ENCODE measurements around the gene PDSS1.
"Not testable (repeated sequence)": the region's sequence is repeated elsewhere in the genome, so short reads cannot be mapped to it uniquely, and the experiment has no call there.

Gene PDSS1

GRCh38 chr10:26739071-26739631 lies 41.6 kb downstream of the PDSS1 start:
- no peak for DNase-seq (ENCODE audit: low read depth)

GRCh38 chr10:26741368-26741767 lies 43.9 kb downstream of the PDSS1 start:
- DNase-seq (ENCODE audit: low read depth): no peak

GRCh38 chr10:26743091-26743490 lies 45.6 kb downstream of the PDSS1 start:
- DNase-seq (ENCODE audit: low read depth): no peak

GRCh38 chr10:26743841-26744240 lies 46.3 kb downstream of the PDSS1 start:
- DNase-seq (ENCODE audit: low read depth): no peak

- DNase-seq (ENCODE audit: low read depth): no peak
These were observed 48.6 kb downstream of the PDSS1 start for GRCh38 chr10:26746061-26746460.

GRCh38 chr10:26755443-26755903 lies 58.0 kb downstream of the PDSS1 start:
- no peak for DNase-seq (ENCODE audit: low read depth)

GRCh38 chr10:26759008-26759407 lies 61.5 kb downstream of the PDSS1 start:
- no peak for DNase-seq (ENCODE audit: low read depth)

GRCh38 chr10:26765549-26765948 lies 68.0 kb downstream of the PDSS1 start:
- DNase-seq (ENCODE audit: low read depth): no peak

GRCh38 chr10:26770069-26770468 lies 72.6 kb downstream of the PDSS1 start:
- DNase-seq (ENCODE audit: low read depth): no peak

- DNase-seq (ENCODE audit: low read depth): no peak
These were observed 76.1 kb downstream of the PDSS1 start for GRCh38 chr10:26773633-26774032.

GRCh38 chr10:26776258-26776657 lies 78.8 kb downstream of the PDSS1 start:
- DNase-seq (ENCODE audit: low read depth): no peak

- DNase-seq (ENCODE audit: low read depth): no peak
These were observed 80.2 kb downstream of the PDSS1 start for GRCh38 chr10:26777686-26778085.

GRCh38 chr10:26779176-26779860 lies 81.8 kb downstream of the PDSS1 start:
- DNase-seq (ENCODE audit: low read depth): no peak

GRCh38 chr10:26780106-26780792 lies 82.7 kb downstream of the PDSS1 start:
- DNase-seq (ENCODE audit: low read depth): no peak

GRCh38 chr10:26780793-26781601 lies 83.5 kb downstream of the PDSS1 start:
- no peak for DNase-seq (ENCODE audit: low read depth)

- no peak for DNase-seq (ENCODE audit: low read depth)
These were observed 84.3 kb downstream of the PDSS1 start for GRCh38 chr10:26781797-26782196.

- no peak for DNase-seq (ENCODE audit: low read depth)
These were observed 89.9 kb downstream of the PDSS1 start for GRCh38 chr10:26787362-26787761.

- not testable (repeated sequence) for DNase-seq (ENCODE audit: low read depth)
These were observed 92.3 kb downstream of the PDSS1 start for GRCh38 chr10:26789779-26790178.

GRCh38 chr10:26790221-26790995 lies 92.9 kb downstream of the PDSS1 start:
- DNase-seq (ENCODE audit: low read depth): no peak

GRCh38 chr10:26792758-26793495 lies 95.4 kb downstream of the PDSS1 start:
- no peak for DNase-seq (ENCODE audit: low read depth)

Data from stimulated activated CD8-positive, alpha-beta memory T cell treated with anti-CD3 and anti-CD28 coated beads, Interleukin-15, amount 100 ng/mL, for 24 hours (primary cell).